GM20000 (cell line): ENCODE results near the gene TENM3.

ENCODE experiments used
- DNase-seq: peaks from one replicate; pipeline ENCODE4 v3.0.0; 2012; ENCODE audit warnings: low spot score
- TF ChIP-seq, protein P1 (sequence below): IDR thresholded peaks from 2 replicates; pipeline ENCODE4 v1.5.1; 2012; ENCODE audit warnings: mild to moderate bottlenecking, control low read depth; ENCODE audit errors: extremely low read depth, missing control alignments

The TENM3 gene

DNA sequence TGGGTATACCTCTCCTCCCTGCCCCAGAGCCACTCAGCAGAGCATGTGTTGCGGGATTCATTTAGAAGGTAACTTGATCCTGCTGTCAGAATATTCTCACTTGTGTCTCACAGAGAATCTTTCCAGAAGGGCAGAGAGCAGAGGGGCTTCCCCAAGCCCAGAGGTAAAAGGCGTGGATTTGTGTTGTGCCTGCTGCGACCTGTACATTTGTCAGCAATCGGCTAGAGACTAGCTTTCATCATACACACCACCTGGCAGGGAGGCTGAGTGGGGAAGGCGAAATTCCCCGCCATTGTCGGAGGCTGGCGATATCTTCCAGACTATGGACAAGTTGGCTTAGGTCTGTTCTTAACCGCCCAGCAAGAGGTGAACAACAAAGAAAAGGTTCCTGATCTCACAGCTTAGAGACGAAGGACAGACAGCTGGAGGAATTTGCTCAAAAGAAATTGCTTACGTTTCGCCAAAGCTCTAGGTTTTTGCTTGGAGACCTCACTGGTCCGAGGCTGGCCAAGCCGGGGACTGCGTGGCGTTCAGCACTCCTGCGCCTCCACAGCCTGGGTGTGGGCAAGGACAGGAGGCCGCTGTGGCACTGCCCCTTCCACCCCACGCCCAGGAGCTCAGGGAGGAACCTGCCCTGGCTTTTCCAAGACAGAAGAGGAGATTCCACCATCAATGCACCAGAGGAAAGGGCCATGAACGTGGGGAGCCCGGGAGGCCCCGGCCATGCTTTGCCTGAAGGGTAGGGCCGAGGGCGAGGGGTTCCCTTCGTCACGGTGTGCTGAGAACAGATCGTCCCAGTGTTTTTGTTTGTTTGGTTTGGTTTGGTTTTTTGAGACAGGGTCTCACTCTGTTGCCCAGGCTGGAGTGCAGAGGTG is 604.6 kb downstream of the TENM3 start:
- TF ChIP-seq, protein P1, sequence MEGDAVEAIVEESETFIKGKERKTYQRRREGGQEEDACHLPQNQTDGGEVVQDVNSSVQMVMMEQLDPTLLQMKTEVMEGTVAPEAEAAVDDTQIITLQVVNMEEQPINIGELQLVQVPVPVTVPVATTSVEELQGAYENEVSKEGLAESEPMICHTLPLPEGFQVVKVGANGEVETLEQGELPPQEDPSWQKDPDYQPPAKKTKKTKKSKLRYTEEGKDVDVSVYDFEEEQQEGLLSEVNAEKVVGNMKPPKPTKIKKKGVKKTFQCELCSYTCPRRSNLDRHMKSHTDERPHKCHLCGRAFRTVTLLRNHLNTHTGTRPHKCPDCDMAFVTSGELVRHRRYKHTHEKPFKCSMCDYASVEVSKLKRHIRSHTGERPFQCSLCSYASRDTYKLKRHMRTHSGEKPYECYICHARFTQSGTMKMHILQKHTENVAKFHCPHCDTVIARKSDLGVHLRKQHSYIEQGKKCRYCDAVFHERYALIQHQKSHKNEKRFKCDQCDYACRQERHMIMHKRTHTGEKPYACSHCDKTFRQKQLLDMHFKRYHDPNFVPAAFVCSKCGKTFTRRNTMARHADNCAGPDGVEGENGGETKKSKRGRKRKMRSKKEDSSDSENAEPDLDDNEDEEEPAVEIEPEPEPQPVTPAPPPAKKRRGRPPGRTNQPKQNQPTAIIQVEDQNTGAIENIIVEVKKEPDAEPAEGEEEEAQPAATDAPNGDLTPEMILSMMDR = no peak

DNA sequence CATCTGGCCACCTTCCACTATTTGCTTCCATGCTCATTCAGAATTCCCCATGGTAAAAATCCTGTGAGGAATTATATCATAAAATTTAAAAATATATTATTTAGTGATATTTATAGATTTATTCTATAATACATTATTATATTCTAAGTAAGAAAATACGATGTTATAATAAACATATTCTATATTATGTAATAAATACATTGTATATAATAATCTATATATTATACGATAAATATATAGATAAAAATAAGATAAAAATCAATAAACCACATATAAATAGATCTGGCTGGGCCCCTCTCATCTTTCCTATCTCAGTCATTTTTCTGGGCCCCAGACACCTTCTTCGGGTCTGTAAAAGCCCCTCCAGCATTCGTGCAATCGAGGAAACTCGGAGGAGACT is 605.5 kb downstream of the TENM3 start:
- TF ChIP-seq, protein P1 = no peak
- no peak for DNase-seq

More for the DNA sequence above, 604.6 kb downstream of the TENM3 start:
- no peak for DNase-seq
